HepG2 (cell line): ENCODE data around the gene TTLL6. TPM values are rescaled to one million over a fixed set of nuclear protein-coding genes. Genes with fewer than 3 reads are reported as not detected.

ENCODE experiments used
- ATAC-seq: fragments of 200-7000 bp; cut with Tn5 transposase; 3 replicates; pipeline ENCODE4 v1.9.1; 2020; ENCODE audit warnings: mild to moderate bottlenecking, moderate library complexity
- BruUV-seq: library from RNA; stranded (reverse); fragments of 400-500 nt; replicated peaks from 2 replicates; lab custom pipeline; 2021; lab: Mats Ljungman, UMichigan
- CTCF ChIA-PET: fragments of 300-600 bp; formaldehyde crosslinking; extraction: SDS; loops from one replicate; lab custom pipeline; 2021; ENCODE audit warnings: low total read pairs, inconsistent platforms, low intra/inter-chr PET ratio; lab: Yijun Ruan, JAX
- POLR2A ChIA-PET: fragments of 350-600 bp; sonication (Branson Sonifier 250); formaldehyde crosslinking; loops from one replicate; lab custom pipeline; 2020; ENCODE audit warnings: antibody characterized with exemption, inconsistent platforms; lab: Yijun Ruan, JAX
- DNase-seq: peaks from one replicate; pipeline ENCODE4 v3.0.0-alpha.2; 2015; ENCODE audit warnings: low spot score
- FAIRE-seq: peaks from 3 replicates; lab custom pipeline; 2011; peaks lifted over from hg19 to GRCh38; lab: Jason Lieb, UNC
- H2AFZ ChIP-seq: one replicate; pipeline ENCODE4 v1.6.1; 2011; ENCODE audit warnings: low read length, inconsistent platforms
- H3K27ac ChIP-seq: fragments of 300-600 bp; 3 replicates; pipeline ENCODE4 v1.8.0; 2011; ENCODE audit warnings: mixed run types, mild to moderate bottlenecking, mixed read lengths, low read length, inconsistent platforms; ENCODE audit not compliant: insufficient read depth; ENCODE audit errors: extremely low read length
- H3K27me3 ChIP-seq, 2 experiments: fragments of 200-600 bp in 1 of 2; 2 replicates in 1 of 2; 3 replicates in 1 of 2; pipeline versions ENCODE4 v1.6.0 to v1.8.0; 2011; ENCODE audit warnings: low read length in 2 of 2, mild to moderate bottlenecking in 2 of 2, moderate library complexity in 2 of 2, inconsistent platforms in 1 of 2; ENCODE audit not compliant: insufficient read depth in 2 of 2, control insufficient read depth in 1 of 2
- H3K36me3 ChIP-seq, 2 experiments: fragments of 200-600 bp in 1 of 2; replicated peaks in 1 of 2; 2 replicates in 1 of 2; 3 replicates in 1 of 2; pipeline versions ENCODE4 v1.5.1 to v1.8.0; 2011; ENCODE audit warnings: low read length in 2 of 2, inconsistent platforms in 1 of 2; ENCODE audit not compliant: insufficient read depth in 2 of 2, control insufficient read depth in 1 of 2
- H3K4me1 ChIP-seq: 2 replicates; pipeline ENCODE4 v1.5.1; 2012; ENCODE audit warnings: low read length, inconsistent platforms; ENCODE audit not compliant: insufficient read depth
- H3K4me2 ChIP-seq: 2 replicates; pipeline ENCODE4 v1.6.0; 2011; ENCODE audit warnings: low read depth, low read length, inconsistent platforms
- H3K4me3 ChIP-seq, 3 experiments: fragments of 200-600 bp in 1 of 3; sonication (generic), shearing (Covaris generic) in 1 of 3; replicated peaks in 1 of 3; 2 replicates each; pipeline ENCODE4 v1.5.1; 2011 to 2016; ENCODE audit warnings: low read length in 3 of 3, inconsistent platforms in 2 of 3, low read depth in 2 of 3, mild to moderate bottlenecking in 2 of 3, control low read depth in 1 of 3, mixed read lengths in 1 of 3; ENCODE audit not compliant: insufficient read depth in 1 of 3
- H3K79me2 ChIP-seq: one replicate; pipeline ENCODE4 v1.6.1; 2011; ENCODE audit warnings: low read length, inconsistent platforms; ENCODE audit not compliant: insufficient read depth
- H3K9ac ChIP-seq: 2 replicates; pipeline ENCODE4 v1.6.0; 2011; ENCODE audit warnings: mild to moderate bottlenecking, low read depth, low read length, inconsistent platforms; ENCODE audit not compliant: insufficient read depth
- H3K9me3 ChIP-seq: 2 replicates; pipeline ENCODE4 v1.5.1; 2012; ENCODE audit warnings: mild to moderate bottlenecking, low read length
- H4K20me1 ChIP-seq: 2 replicates; pipeline ENCODE4 v1.6.0; 2011; ENCODE audit warnings: inconsistent platforms, mild to moderate bottlenecking, low read length, moderate library complexity; ENCODE audit not compliant: insufficient read depth
- ASH2L ChIP-seq: fragments of 300-600, 200-600 bp; sonication (generic); IDR thresholded peaks from 2 replicates; pipeline ENCODE4 v1.7.0; 2017; ENCODE audit warnings: low read depth, mild to moderate bottlenecking, moderate library complexity, mixed read lengths, low read length; ENCODE audit not compliant: insufficient read length
- HOXA5 ChIP-seq: sonication (generic); formaldehyde crosslinking; IDR thresholded peaks from 2 replicates; pipeline ENCODE4 v1.4.0; 2020; ENCODE audit warnings: missing genetic modification reagents
- PHF8 ChIP-seq: sonication (generic); formaldehyde crosslinking; IDR thresholded peaks from 2 replicates; pipeline ENCODE4 v1.5.0; 2020; ENCODE audit warnings: missing genetic modification reagents
- ZNF24 ChIP-seq: fragments of 450-650 bp; IDR thresholded peaks from 2 replicates; pipeline ENCODE4 v1.6.1; 2017; ENCODE audit warnings: antibody characterized with exemption, mild to moderate bottlenecking
- ZNF335 ChIP-seq: sonication (generic); formaldehyde crosslinking; IDR thresholded peaks from 2 replicates; pipeline ENCODE4 v1.4.0; 2020; ENCODE audit warnings: missing genetic modification reagents
- ZNF652 ChIP-seq: IDR thresholded peaks from 2 replicates; pipeline ENCODE4 v1.6.1; 2016; ENCODE audit warnings: low read depth, borderline replicate concordance
- ZNF687 ChIP-seq: sonication (generic); formaldehyde crosslinking; IDR thresholded peaks from 2 replicates; pipeline ENCODE4 v1.5.1; 2020; ENCODE audit warnings: mild to moderate bottlenecking, missing genetic modification reagents, moderate library complexity
- WGBS: methylation state at CpG from one replicate; pipeline ENCODE4 v1.1.6; 2017; ENCODE audit warnings: low lambda C conversion rate; 5-methylcytosine and 5-hydroxymethylcytosine counted together
- in situ Hi-C: cut with HindIII; loops from 2 replicates; pipeline ENCODE4 v1.10.0; 2017; ENCODE audit warnings: low pct_unique_long_range_greater_than_20kb; ENCODE audit not compliant: extremely low pct_ligation_motif_present
- intact Hi-C: fragments of 100-400 bp; cut with micrococcal nuclease; formaldehyde crosslinking; loops from one replicate; pipeline ENCODE4 v1.10.0; 2022; ENCODE audit not compliant: unreplicated experiment
- polyA plus RNA-seq, 8 experiments: library from polyadenylated mRNA; depleted of rRNA in 3 of 8; stranded (reverse) in 7 of 8; unstranded in 1 of 8; fragments of >200 nt; fragmentation: Illumina TruSeq in 4 of 8; extraction: Trizol in 4 of 8; gene quantifications; 2 replicates each; pipeline versions ENCODE4 v1.2.1 to v1.2.3, GENCODE V29; 2011 to 2016; ENCODE audit warnings: low read depth in 4 of 8, missing spikeins in 1 of 8, mixed read lengths in 1 of 8; ENCODE audit not compliant: insufficient read depth in 1 of 8
- total RNA-seq, 5 experiments: library from RNA; depleted of rRNA; stranded (reverse); fragments of >200 nt; fragmentation: Illumina TruSeq; extraction: Trizol; gene quantifications; 2 replicates each; pipeline ENCODE4 v1.2.3, GENCODE V29; 2016; ENCODE audit warnings: low read depth in 1 of 5

The TTLL6 gene
- total and polyA plus RNA-seq, 2 of the 13 experiments (the other 11 are each of a cell fraction or from before 2014, with no cell fraction given), result 0.04 to 0.08 TPM

GRCh38 chr17:48856122-48856821 lies 39.2 kb upstream of the TTLL6 start:
- peaks cover 6% of the 10 kb centered on the region; the same call in 1 of the 2 replicates for H3K4me1 ChIP-seq
- DNase-seq (no peak), FAIRE-seq (no peak), ATAC-seq (no peak)
- H3K36me3 ChIP-seq, result peaks cover 26 to 61% of the 10 kb centered on the region in 2 experiments
- no peak overlapping the region for H3K9ac ChIP-seq
- no peaks in the 10 kb centered on the region for H3K27me3 ChIP-seq
- 93% methylated on average over 3 of the region's 3 CpGs for WGBS
- in situ Hi-C loops, result no loop called here
- CTCF ChIA-PET, result no interaction called here
- no peak overlapping the region for H2AFZ ChIP-seq
- no peak overlapping the region for H3K4me3 ChIP-seq
- H3K79me2 ChIP-seq, result no peaks in the 10 kb centered on the region
- no peak for TF ChIP-seq ZNF652 (CRISPR knock-in tag)
- no peak for TF ChIP-seq HOXA5 (CRISPR knock-in tag)
- no peak for TF ChIP-seq ZNF335 (CRISPR knock-in tag)
- peak; percentile 84 for TF ChIP-seq ZNF24
- TF ChIP-seq ASH2L, result no peak
- no peak for TF ChIP-seq PHF8 (CRISPR knock-in tag)
- no peak for TF ChIP-seq ZNF687
- TF ChIP-seq, all 625 proteins: peak for 1
- Histone ChIP-seq H3K27ac (no peak overlapping the region), H3K4me2 (no peak overlapping the region), H3K9me3 (no peaks in the 10 kb centered on the region), H4K20me1 (no peaks in the 10 kb centered on the region)
- intact Hi-C loops, result no loop called here
- POLR2A ChIA-PET, result interaction anchor here (0.7 kb wide), 1 partner anchor 1207 kb away, joined by 3 read pairs; the partner anchor contains the start of gene KPNB1
- no TSS peak for BruUV-seq
